ENCODE data around the gene CHRM4.

CHRM4 gene

DNA sequence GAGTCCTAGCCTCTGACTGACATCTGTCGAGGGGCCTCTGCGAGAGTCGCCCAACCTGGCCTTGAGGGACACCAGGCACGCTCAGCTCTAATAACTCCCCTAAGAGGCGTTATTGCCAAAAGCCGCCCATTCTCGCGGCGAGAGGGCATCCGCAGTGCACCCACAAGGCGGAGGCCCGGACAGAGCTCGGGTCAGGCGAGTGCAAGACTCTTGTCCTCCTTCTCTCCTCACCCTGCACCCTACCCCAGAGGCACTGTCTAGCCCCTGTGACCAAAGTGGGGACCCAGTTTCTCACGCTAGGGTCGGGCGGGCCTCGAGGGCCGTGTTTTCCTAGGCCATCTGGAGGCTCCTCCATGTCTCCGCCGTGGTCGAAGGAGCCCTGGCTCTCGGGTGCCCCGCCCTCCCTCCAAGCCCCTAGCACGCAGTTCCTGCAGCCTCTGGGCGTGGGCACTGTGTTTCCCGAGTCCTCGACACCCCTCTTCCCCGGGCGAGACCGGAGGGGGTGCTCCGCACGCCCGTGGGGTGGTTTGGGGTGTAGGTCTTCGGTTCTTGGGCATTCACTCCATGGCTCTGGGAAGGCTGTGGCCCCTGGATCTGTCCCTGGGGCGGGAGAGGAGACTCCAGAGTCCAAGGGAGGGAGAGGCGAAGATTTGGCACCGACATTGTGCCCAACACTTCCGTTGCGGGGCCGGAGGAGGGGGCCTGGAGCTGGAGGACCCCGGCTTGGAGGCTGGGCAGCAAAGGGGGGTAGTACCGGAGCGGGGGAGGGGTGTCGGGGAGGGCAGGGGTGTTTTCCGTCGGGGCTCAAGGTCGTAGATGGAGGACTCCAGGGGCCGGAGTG is 1.0 kb downstream of the CHRM4 start:
- peak overlapping the region; percentile 60 for H3K9ac ChIP-seq (ENCODE audit: low read depth, low read length, poor library complexity)
- peak overlapping the region; percentile 81 for H2AK5ac ChIP-seq (ENCODE audit: low read depth, low read length)
- no peak overlapping the region for H2BK120ac ChIP-seq (ENCODE audit: low read depth, low read length)
- H3K4me2 ChIP-seq (ENCODE audit: insufficient read depth, low read length, poor library complexity, severe bottlenecking), result peak overlapping the region; percentile 91
- peaks cover 12 to 26% of the 10 kb centered on the region in 2 donors for H3K4me1 ChIP-seq (ENCODE audit: control insufficient read depth in 2 of 2, insufficient read depth in 1 of 2, low read depth in 1 of 2, low read length in 2 of 2)
- no CpG with 5 or more reads among the region's 49 CpGs for WGBS, 2 donors (ENCODE audit: extremely low coverage in 2 of 2, insufficient read length in 2 of 2, insufficient replicate concordance in 1 of 2)
- peak overlapping the region; percentile 75 for H2BK5ac ChIP-seq (ENCODE audit: low read length)
- no peak overlapping the region for H3K27ac ChIP-seq (replicated peaks; ENCODE audit: low read length)
- no peaks in the 10 kb centered on the region for H3K79me1 ChIP-seq (ENCODE audit: low read depth, low read length)
- no peak overlapping the region for H4K91ac ChIP-seq (ENCODE audit: low read depth, low read length, poor library complexity)
- no peak overlapping the region for H2BK12ac ChIP-seq (ENCODE audit: low read length)
- peak overlapping the region; percentile 38 for H3K18ac ChIP-seq (ENCODE audit: low read length)
- H3K27me3 ChIP-seq (ENCODE audit: control insufficient read depth in 3 of 3, insufficient read depth in 3 of 3, low read depth in 1 of 3, low read length in 3 of 3), result peaks cover 19 to 59% (median 50%) of the 10 kb centered on the region in 3 experiments
- peak overlapping the region; percentile 38 for H2AFZ ChIP-seq (ENCODE audit: low read length)
- no peak overlapping the region for H3K4ac ChIP-seq (ENCODE audit: low read length)
- H3K23ac ChIP-seq (ENCODE audit: low read depth, low read length, poor library complexity), result peak overlapping the region; percentile 99
- peaks cover 0 to 3% of the 10 kb centered on the region in 2 donors for H3K9me3 ChIP-seq (replicated peaks in 1 of 2; ENCODE audit: control insufficient read depth in 2 of 2, insufficient read depth in 1 of 2, low read depth in 1 of 2, low read length in 2 of 2)
- H2BK15ac ChIP-seq (ENCODE audit: low read length), result peak overlapping the region; percentile 49
- H3K14ac ChIP-seq (ENCODE audit: low read length), result no peak overlapping the region
- peak overlapping the region in 1 of 2 donors; percentile 56 for H3K4me3 ChIP-seq (ENCODE audit: low read length in 2 of 2)
- H4K8ac ChIP-seq (ENCODE audit: low read depth, low read length), result no peak overlapping the region
- DNase-seq (ENCODE audit: low spot score), result no peak
- no peaks in the 10 kb centered on the region for H3K36me3 ChIP-seq (replicated peaks in 1 of 2; ENCODE audit: control insufficient read depth in 2 of 2, insufficient read depth in 2 of 2, low read length in 2 of 2)

DNA sequence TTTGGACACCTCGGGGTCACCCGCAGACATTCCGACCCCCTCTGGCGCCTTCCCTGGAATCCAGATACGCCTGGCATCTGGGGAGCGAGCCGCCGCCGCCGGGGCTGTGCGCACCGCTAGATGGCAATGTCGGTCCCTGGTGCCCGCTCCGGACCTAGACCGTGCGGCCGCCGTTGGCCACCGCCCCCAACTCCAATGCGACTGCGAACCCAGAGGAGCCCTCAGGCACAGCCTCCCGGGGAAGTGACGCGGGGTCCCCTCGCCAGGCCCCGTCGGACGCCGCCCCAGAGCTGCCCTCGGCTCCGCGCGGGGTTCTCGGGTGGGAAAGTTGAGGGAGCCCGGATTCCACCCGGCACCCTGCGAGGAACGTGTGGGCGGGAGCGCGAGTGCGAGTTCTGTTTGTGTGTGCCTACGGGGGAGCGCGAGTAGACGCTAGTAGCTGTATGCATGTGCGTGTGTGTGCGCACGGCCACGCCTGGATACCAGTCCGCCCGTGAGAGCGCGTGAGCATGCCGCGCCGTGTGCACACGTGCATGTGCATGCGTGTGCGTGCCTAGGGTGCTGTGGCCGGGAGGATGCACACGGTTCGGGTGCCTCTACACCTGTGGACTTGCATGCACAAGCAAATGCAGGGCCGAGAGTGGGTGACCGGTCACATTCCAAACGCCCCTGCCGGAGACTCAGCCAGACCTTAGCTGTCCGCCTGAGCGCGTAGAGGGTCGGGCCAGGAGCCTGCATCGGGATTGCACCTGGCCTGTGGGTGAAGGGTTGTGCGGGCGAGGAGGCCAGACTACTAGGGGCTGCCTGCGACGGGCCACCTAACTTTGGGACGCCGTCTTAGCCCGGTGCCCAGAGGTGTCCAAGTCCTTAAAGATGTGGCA is 1.9 kb downstream of the CHRM4 start:
- peak; percentile 79 for DNase-seq (ENCODE audit: low spot score)

GRCh38 chr11:46388619-46389449 is 2.7 kb downstream of the CHRM4 start:
- Histone ChIP-seq H3K4me1 (ENCODE audit: control insufficient read depth in 2 of 2, insufficient read depth in 1 of 2, low read depth in 1 of 2, low read length in 2 of 2) (peaks cover 15 to 32% of the 10 kb centered on the region in 2 donors), H3K27ac (replicated peaks; ENCODE audit: low read length) (no peak overlapping the region), H3K18ac (ENCODE audit: low read length) (peak overlapping the region; percentile 78), H4K8ac (ENCODE audit: low read depth, low read length) (no peak overlapping the region), H3K4me2 (ENCODE audit: insufficient read depth, low read length, poor library complexity, severe bottlenecking) (peak overlapping the region; percentile 96), H3K27me3 (ENCODE audit: control insufficient read depth in 3 of 3, insufficient read depth in 3 of 3, low read depth in 1 of 3, low read length in 3 of 3) (peaks cover 19 to 59% (median 50%) of the 10 kb centered on the region in 3 experiments), H3K9me3 (replicated peaks in 1 of 2; ENCODE audit: control insufficient read depth in 2 of 2, insufficient read depth in 1 of 2, low read depth in 1 of 2, low read length in 2 of 2) (peaks cover 0 to 3% of the 10 kb centered on the region in 2 donors), H3K79me1 (ENCODE audit: low read depth, low read length) (no peaks in the 10 kb centered on the region), H3K36me3 (replicated peaks in 1 of 2; ENCODE audit: control insufficient read depth in 2 of 2, insufficient read depth in 2 of 2, low read length in 2 of 2) (peaks cover 2 to 8% of the 10 kb centered on the region in 2 donors), H2BK120ac (ENCODE audit: low read depth, low read length) (no peak overlapping the region), H2BK5ac (ENCODE audit: low read length) (no peak overlapping the region), H2BK12ac (ENCODE audit: low read length) (no peak overlapping the region), H4K91ac (ENCODE audit: low read depth, low read length, poor library complexity) (no peak overlapping the region), H3K23ac (ENCODE audit: low read depth, low read length, poor library complexity) (no peak overlapping the region), H3K4ac (ENCODE audit: low read length) (no peak overlapping the region), H3K4me3 (ENCODE audit: low read length in 2 of 2) (peak overlapping the region in 1 of 2 donors; percentile 41), H2AK5ac (ENCODE audit: low read depth, low read length) (no peak overlapping the region), H3K14ac (ENCODE audit: low read length) (no peak overlapping the region), H2BK15ac (ENCODE audit: low read length) (no peak overlapping the region), H2AFZ (ENCODE audit: low read length) (peak overlapping the region; percentile 92), H3K9ac (ENCODE audit: low read depth, low read length, poor library complexity) (no peak overlapping the region)
- no peak for DNase-seq (ENCODE audit: low spot score)
- no CpG with 5 or more reads among the region's 21 CpGs for WGBS, 2 donors (ENCODE audit: extremely low coverage in 2 of 2, insufficient read length in 2 of 2, insufficient replicate concordance in 1 of 2)

More for the DNA sequence above, 1.9 kb downstream of the CHRM4 start:
- H3K23ac ChIP-seq (ENCODE audit: low read depth, low read length, poor library complexity), result peak overlapping the region; percentile 99
- no CpG with 5 or more reads among the region's 80 CpGs for WGBS, 2 donors (ENCODE audit: extremely low coverage in 2 of 2, insufficient read length in 2 of 2, insufficient replicate concordance in 1 of 2)
- peak overlapping the region; percentile 90 for H3K9ac ChIP-seq (ENCODE audit: low read depth, low read length, poor library complexity)
- H2BK5ac ChIP-seq (ENCODE audit: low read length), result peak overlapping the region; percentile 75
- no peaks in the 10 kb centered on the region for H3K36me3 ChIP-seq (replicated peaks in 1 of 2; ENCODE audit: control insufficient read depth in 2 of 2, insufficient read depth in 2 of 2, low read length in 2 of 2)
- H3K4me1 ChIP-seq (ENCODE audit: control insufficient read depth in 2 of 2, insufficient read depth in 1 of 2, low read depth in 1 of 2, low read length in 2 of 2), result peaks cover 12 to 26% of the 10 kb centered on the region in 2 donors
- peak overlapping the region; percentile 37 for H3K4ac ChIP-seq (ENCODE audit: low read length)
- peak overlapping the region; percentile 99 for H2BK12ac ChIP-seq (ENCODE audit: low read length)
- no peak overlapping the region for H2AK5ac ChIP-seq (ENCODE audit: low read depth, low read length)
- H3K4me2 ChIP-seq (ENCODE audit: insufficient read depth, low read length, poor library complexity, severe bottlenecking), result peak overlapping the region; percentile 96
- peak overlapping the region; percentile 93 for H3K18ac ChIP-seq (ENCODE audit: low read length)
- peak overlapping the region; percentile 95 for H4K91ac ChIP-seq (ENCODE audit: low read depth, low read length, poor library complexity)
- peak overlapping the region; percentile 97 for H3K14ac ChIP-seq (ENCODE audit: low read length)
- no peaks in the 10 kb centered on the region for H3K79me1 ChIP-seq (ENCODE audit: low read depth, low read length)
- H3K4me3 ChIP-seq (ENCODE audit: low read length in 2 of 2), result peak overlapping the region; percentile 41 to 77
- peak overlapping the region; percentile 92 for H2AFZ ChIP-seq (ENCODE audit: low read length)
- H3K27me3 ChIP-seq (ENCODE audit: control insufficient read depth in 3 of 3, insufficient read depth in 3 of 3, low read depth in 1 of 3, low read length in 3 of 3), result peaks cover 19 to 59% (median 50%) of the 10 kb centered on the region in 3 experiments
- peaks cover 0 to 3% of the 10 kb centered on the region in 2 donors for H3K9me3 ChIP-seq (replicated peaks in 1 of 2; ENCODE audit: control insufficient read depth in 2 of 2, insufficient read depth in 1 of 2, low read depth in 1 of 2, low read length in 2 of 2)
- H2BK15ac ChIP-seq (ENCODE audit: low read length), result peak overlapping the region; percentile 49
- no peak overlapping the region for H3K27ac ChIP-seq (replicated peaks; ENCODE audit: low read length)
- peak overlapping the region; percentile 82 for H4K8ac ChIP-seq (ENCODE audit: low read depth, low read length)
- H2BK120ac ChIP-seq (ENCODE audit: low read depth, low read length), result no peak overlapping the region

Measured in neuronal stem cell (in vitro differentiated cells).